Astrocyte (in vitro differentiated cells and primary cell): ENCODE data around the gene CDT1. TPM values are rescaled to one million over a fixed set of nuclear protein-coding genes. Genes with fewer than 3 reads are reported as not detected.
A peak's percentile ranks its signal among the peaks of the same experiment; 100 is the strongest.

Experiments used
- DNase-seq: peaks from one replicate; pipeline ENCODE4 v3.0.0-alpha.2; 2010; ENCODE audit warnings: low read depth
- FAIRE-seq: peaks from 2 replicates; lab custom pipeline; 2011; peaks lifted over from hg19 to GRCh38; lab: Jason Lieb, UNC
- H2AFZ ChIP-seq: 2 replicates; pipeline ENCODE4 v1.6.0; 2012; ENCODE audit warnings: low read depth, low read length, inconsistent platforms
- H3K27ac ChIP-seq: 2 replicates; pipeline ENCODE4 v1.5.1; 2011; ENCODE audit warnings: low read depth, low read length, inconsistent platforms
- H3K27me3 ChIP-seq: 2 replicates; pipeline ENCODE4 v1.6.0; 2011; ENCODE audit warnings: low read length, inconsistent platforms; ENCODE audit not compliant: insufficient read depth
- H3K36me3 ChIP-seq: 2 replicates; pipeline ENCODE4 v1.5.1; 2011; ENCODE audit warnings: low read length, inconsistent platforms; ENCODE audit not compliant: insufficient read depth
- H3K4me1 ChIP-seq: 2 replicates; pipeline ENCODE4 v1.5.1; 2011; ENCODE audit warnings: low read length, inconsistent platforms; ENCODE audit not compliant: insufficient read depth
- H3K4me2 ChIP-seq: 2 replicates; pipeline ENCODE4 v1.6.0; 2012; ENCODE audit warnings: low read length, inconsistent platforms
- H3K4me3 ChIP-seq: 2 replicates; pipeline ENCODE4 v1.5.1; 2011; ENCODE audit warnings: low read depth, mild to moderate bottlenecking, low read length, inconsistent platforms; ENCODE audit not compliant: insufficient read depth
- H3K79me2 ChIP-seq: 2 replicates; pipeline ENCODE4 v1.6.0; 2012; ENCODE audit warnings: mild to moderate bottlenecking, low read length, inconsistent platforms; ENCODE audit not compliant: insufficient read depth
- H3K9ac ChIP-seq: 2 replicates; pipeline ENCODE4 v1.6.0; 2012; ENCODE audit warnings: mild to moderate bottlenecking, low read length, inconsistent platforms
- H3K9me3 ChIP-seq: 2 replicates; pipeline ENCODE4 v1.5.1; 2012; ENCODE audit warnings: low read depth, mild to moderate bottlenecking, low read length, inconsistent platforms; ENCODE audit not compliant: insufficient read depth
- H4K20me1 ChIP-seq: 2 replicates; pipeline ENCODE4 v1.6.0; 2012; ENCODE audit warnings: low read length, inconsistent platforms; ENCODE audit not compliant: insufficient read depth
- H3K27ac Mint-ChIP-seq: one replicate; pipeline ENCODE4 v1.8.0; 2021; ENCODE audit warnings: mild to moderate bottlenecking, mixed read lengths; ENCODE audit not compliant: unreplicated experiment
- H3K27me3 Mint-ChIP-seq: one replicate; pipeline ENCODE4 v1.8.0; 2021; ENCODE audit warnings: low read depth, mixed read lengths; ENCODE audit not compliant: unreplicated experiment
- H3K36me3 Mint-ChIP-seq: one replicate; pipeline ENCODE4 v1.8.0; 2021; ENCODE audit warnings: low read depth, mixed read lengths; ENCODE audit not compliant: unreplicated experiment
- H3K4me1 Mint-ChIP-seq: one replicate; pipeline ENCODE4 v1.8.0; 2021; ENCODE audit warnings: low read depth, mixed read lengths; ENCODE audit not compliant: unreplicated experiment
- H3K4me3 Mint-ChIP-seq: one replicate; pipeline ENCODE4 v1.8.0; 2021; ENCODE audit warnings: mild to moderate bottlenecking, moderate library complexity, mixed read lengths; ENCODE audit not compliant: unreplicated experiment
- H3K9me3 Mint-ChIP-seq: one replicate; pipeline ENCODE4 v1.8.0; 2021; ENCODE audit warnings: mild to moderate bottlenecking, mixed read lengths; ENCODE audit not compliant: unreplicated experiment
- EZH2 ChIP-seq: IDR thresholded peaks from 2 replicates; pipeline ENCODE4 v1.6.1; 2012; ENCODE audit warnings: mild to moderate bottlenecking, low read length, inconsistent platforms; ENCODE audit not compliant: insufficient read depth
- total RNA-seq: library from RNA; stranded (reverse); gene quantifications from 2 replicates; pipeline ENCODE4 v1.2.1, GENCODE V29; 2021
- TF ChIP-seq, protein P1 (sequence below): IDR thresholded peaks from 2 replicates; pipeline ENCODE4 v1.5.1; 2011; ENCODE audit warnings: low read depth, mild to moderate bottlenecking, inconsistent platforms, low read length, moderate library complexity; ENCODE audit not compliant: insufficient read depth

CDT1 gene
- total RNA-seq, 1 donor from 2014 or later = 4.7 TPM

GRCh38 chr16:88811769-88812512, 8.4 kb downstream of the CDT1 start, which contains the start of gene APRT:
TSS of gene APRT (minus strand) at chr16:88811928. CDS start at chr16:88811899, 29 bp downstream.
- no peak for TF ChIP-seq EZH2
- TF ChIP-seq, protein P1, sequence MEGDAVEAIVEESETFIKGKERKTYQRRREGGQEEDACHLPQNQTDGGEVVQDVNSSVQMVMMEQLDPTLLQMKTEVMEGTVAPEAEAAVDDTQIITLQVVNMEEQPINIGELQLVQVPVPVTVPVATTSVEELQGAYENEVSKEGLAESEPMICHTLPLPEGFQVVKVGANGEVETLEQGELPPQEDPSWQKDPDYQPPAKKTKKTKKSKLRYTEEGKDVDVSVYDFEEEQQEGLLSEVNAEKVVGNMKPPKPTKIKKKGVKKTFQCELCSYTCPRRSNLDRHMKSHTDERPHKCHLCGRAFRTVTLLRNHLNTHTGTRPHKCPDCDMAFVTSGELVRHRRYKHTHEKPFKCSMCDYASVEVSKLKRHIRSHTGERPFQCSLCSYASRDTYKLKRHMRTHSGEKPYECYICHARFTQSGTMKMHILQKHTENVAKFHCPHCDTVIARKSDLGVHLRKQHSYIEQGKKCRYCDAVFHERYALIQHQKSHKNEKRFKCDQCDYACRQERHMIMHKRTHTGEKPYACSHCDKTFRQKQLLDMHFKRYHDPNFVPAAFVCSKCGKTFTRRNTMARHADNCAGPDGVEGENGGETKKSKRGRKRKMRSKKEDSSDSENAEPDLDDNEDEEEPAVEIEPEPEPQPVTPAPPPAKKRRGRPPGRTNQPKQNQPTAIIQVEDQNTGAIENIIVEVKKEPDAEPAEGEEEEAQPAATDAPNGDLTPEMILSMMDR = no peak
- peaks cover 27% of the 10 kb centered on the region for H3K79me2 ChIP-seq
- peak within 1 kb of the TSS; percentile 67 for H3K4me3 ChIP-seq
- peak within 1 kb of the TSS; percentile 53 for H2AFZ ChIP-seq
- FAIRE-seq (peak; percentile 13), DNase-seq (peak; percentile 90)
- H3K4me3 Mint-ChIP-seq = peak within 1 kb of the TSS; percentile 89
- peak within 1 kb of the TSS; percentile 77 for H3K27ac ChIP-seq
- H3K36me3 ChIP-seq = peaks cover 3% of the 10 kb centered on the region
- peak within 1 kb of the TSS; percentile 98 for H3K4me2 ChIP-seq
- H3K27ac Mint-ChIP-seq = peak within 1 kb of the TSS; percentile 77
- H3K4me1 Mint-ChIP-seq = peaks cover 2% of the 10 kb centered on the region
- H3K9ac ChIP-seq = peak within 1 kb of the TSS; percentile 83
- H3K9me3 ChIP-seq = no peaks in the 10 kb centered on the region
- no peaks in the 10 kb centered on the region for H3K9me3 Mint-ChIP-seq
- H3K27me3 Mint-ChIP-seq = no peaks in the 10 kb centered on the region
- H3K36me3 Mint-ChIP-seq = peaks cover 2% of the 10 kb centered on the region
- peaks cover 19% of the 10 kb centered on the region for H3K4me1 ChIP-seq
- peaks cover 26% of the 10 kb centered on the region for H4K20me1 ChIP-seq
- H3K27me3 ChIP-seq = no peaks in the 10 kb centered on the region

DNA sequence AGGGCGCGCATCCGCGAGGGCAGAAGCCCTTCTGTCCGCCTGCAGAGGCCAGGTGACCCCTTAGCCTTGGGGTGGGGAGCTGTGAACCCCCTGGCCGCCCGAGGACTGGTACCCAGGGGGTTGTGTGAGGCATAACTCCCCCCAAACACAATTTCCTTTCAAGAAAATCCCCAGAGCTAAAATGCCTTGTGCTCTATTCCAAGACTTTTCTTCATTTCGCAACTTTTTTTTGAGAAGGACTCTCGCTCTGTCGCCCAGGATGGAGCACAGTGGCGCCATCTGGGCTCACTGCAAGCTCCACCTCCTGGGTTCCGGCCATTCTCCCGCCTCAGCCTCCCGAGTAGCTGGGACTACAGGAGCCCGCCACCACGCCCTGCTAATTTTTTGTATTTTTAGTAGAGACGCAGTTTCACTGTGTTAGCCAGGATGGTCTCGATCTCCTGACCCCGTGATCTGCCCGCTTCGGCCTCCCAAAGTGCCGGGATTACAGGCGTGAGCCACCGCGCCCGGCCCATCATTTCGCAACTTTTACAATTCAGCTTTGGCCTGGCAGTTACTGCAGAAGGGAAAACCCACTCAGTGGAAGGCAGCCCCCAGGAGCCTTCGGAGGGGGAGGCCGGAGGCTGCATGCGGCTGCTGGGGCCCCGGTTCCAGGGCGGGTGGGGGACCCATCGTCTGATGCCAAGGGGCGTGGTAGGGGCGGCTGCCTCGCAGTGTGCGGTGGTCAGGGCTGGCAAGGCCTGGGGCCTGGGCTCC, 9.1 kb downstream of the CDT1 start:
- H3K4me1 Mint-ChIP-seq = peaks cover 2% of the 10 kb centered on the region
- Histone ChIP-seq H3K27ac (peak overlapping the region; percentile 77), H3K4me1 (peaks cover 19% of the 10 kb centered on the region), H3K4me2 (peak overlapping the region; percentile 98), H3K79me2 (peaks cover 27% of the 10 kb centered on the region), H3K9ac (peak overlapping the region; percentile 53), H3K36me3 (peaks cover 3% of the 10 kb centered on the region), H3K9me3 (no peaks in the 10 kb centered on the region), H3K27me3 (no peaks in the 10 kb centered on the region), H2AFZ (peak overlapping the region; percentile 53), H4K20me1 (peaks cover 23% of the 10 kb centered on the region), H3K4me3 (peak overlapping the region; percentile 67)
- H3K4me3 Mint-ChIP-seq = peak overlapping the region; percentile 84
- TF ChIP-seq, protein P1 = no peak
- TF ChIP-seq EZH2 = no peak
- no peaks in the 10 kb centered on the region for H3K9me3 Mint-ChIP-seq
- no peaks in the 10 kb centered on the region for H3K27me3 Mint-ChIP-seq
- peak; percentile 12 for DNase-seq
- no peak for FAIRE-seq
- peaks cover 2% of the 10 kb centered on the region for H3K36me3 Mint-ChIP-seq
- H3K27ac Mint-ChIP-seq = peak overlapping the region; percentile 62
